CD4-positive, alpha-beta T cell treated with Interleukin-6 at 100 ng/mL for 8 hours (primary cell): ENCODE results near the gene MAGEA3.
"Not testable (repeated sequence)": the region's sequence is repeated elsewhere in the genome, so short reads cannot be mapped to it uniquely, and the experiment has no call there.

ENCODE experiments used
- DNase-seq: peaks from one replicate; pipeline ENCODE4 v3.0.0-alpha.2; 2020; ENCODE audit warnings: mixed read lengths, low spot score

MAGEA3 gene

GRCh38 chrX:152697952-152698931 lies at the start of gene MAGEA3:
TSS of gene MAGEA3 (plus strand) at chrX:152698794. CDS start at chrX:152700833, 2,039 bp downstream.
- DNase-seq = not testable (repeated sequence)

- DNase-seq = no peak
Observed at GRCh38 chrX:152652060-152652459, 46.5 kb upstream of the MAGEA3 start.

GRCh38 chrX:152652467-152652866 lies 46.1 kb upstream of the MAGEA3 start:
- no peak for DNase-seq

GRCh38 chrX:152656087-152656486 lies 42.5 kb upstream of the MAGEA3 start:
- no peak for DNase-seq

GRCh38 chrX:152656890-152657289 lies 41.7 kb upstream of the MAGEA3 start:
- DNase-seq = no peak

- no peak for DNase-seq
Observed at GRCh38 chrX:152658302-152658701, 40.3 kb upstream of the MAGEA3 start.

- DNase-seq = no peak
Observed at GRCh38 chrX:152663086-152663485, 35.5 kb upstream of the MAGEA3 start.

GRCh38 chrX:152674135-152674534 lies 24.5 kb upstream of the MAGEA3 start:
- DNase-seq = no peak

- not testable (repeated sequence) for DNase-seq
Observed at GRCh38 chrX:152674652-152675051, 23.9 kb upstream of the MAGEA3 start.

- not testable (repeated sequence) for DNase-seq
Observed at GRCh38 chrX:152681012-152681411, 17.6 kb upstream of the MAGEA3 start.

GRCh38 chrX:152700390-152700789 lies 1.8 kb downstream of the MAGEA3 start:
- not testable (repeated sequence) for DNase-seq

- DNase-seq = not testable (repeated sequence)
Observed at GRCh38 chrX:152706500-152706899, 7.9 kb downstream of the MAGEA3 start.

GRCh38 chrX:152709173-152709572 lies 10.6 kb downstream of the MAGEA3 start, which contains the start of gene CSAG2:
TSS of gene CSAG2 (minus strand) at chrX:152709273. CDS start at chrX:152709112, 161 bp downstream.
- DNase-seq = not testable (repeated sequence)

- DNase-seq = not testable (repeated sequence)
Observed at GRCh38 chrX:152713195-152713594, 14.6 kb downstream of the MAGEA3 start.

GRCh38 chrX:152713815-152714787 lies 15.5 kb downstream of the MAGEA3 start, which contains the start of gene MAGEA2B:
TSS of gene MAGEA2B (plus strand) at chrX:152714628. CDS start at chrX:152717107, 2,479 bp downstream.
- not testable (repeated sequence) for DNase-seq

GRCh38 chrX:152725409-152725808 lies 26.8 kb downstream of the MAGEA3 start:
- no peak for DNase-seq

GRCh38 chrX:152733261-152733975 lies 34.8 kb downstream of the MAGEA3 start, which contains the start of the genes CSAG1 and MAGEA12:
TSS of gene CSAG1 (minus strand) at chrX:152733721. CDS start at chrX:152732460, 1,261 bp downstream.
TSS of gene MAGEA12 (plus strand) at chrX:152733757. CDS start at chrX:152736162, 2,405 bp downstream.
- no peak for DNase-seq

- DNase-seq = not testable (repeated sequence)
Observed at GRCh38 chrX:152734143-152734858, 35.7 kb downstream of the MAGEA3 start.

GRCh38 chrX:152735101-152735500 lies 36.5 kb downstream of the MAGEA3 start:
- DNase-seq = no peak

GRCh38 chrX:152735860-152736511 lies 37.4 kb downstream of the MAGEA3 start:
- no peak for DNase-seq
